Smooth muscle cell (in vitro differentiated cells): ENCODE data around the gene ALAS2. TPM values are rescaled to one million over a fixed set of nuclear protein-coding genes. Genes with fewer than 3 reads are reported as not detected.

Experiments
- DNase-seq: peaks from one replicate; lab custom pipeline; 2025; ENCODE audit not compliant: unreplicated experiment; lab: John Stamatoyannopoulos, UW
- H2AFZ ChIP-seq: fragments of 200-600 bp; sonication (generic); 2 replicates; pipeline ENCODE4 v1.6.0; 2016; ENCODE audit warnings: antibody characterized with exemption, low read depth, mild to moderate bottlenecking
- H3F3A ChIP-seq: fragments of 200-600 bp; sonication (generic); 2 replicates; pipeline ENCODE4 v1.6.0; 2017; ENCODE audit warnings: antibody characterized with exemption, low read depth
- H3K27ac ChIP-seq: fragments of 200-600 bp; sonication (generic); 2 replicates; pipeline ENCODE4 v1.5.1; 2016; ENCODE audit warnings: low read depth, mild to moderate bottlenecking
- H3K27me3 ChIP-seq: fragments of 200-600 bp; sonication (generic); 2 replicates; pipeline ENCODE4 v1.6.1; 2016; ENCODE audit warnings: low read depth, mild to moderate bottlenecking
- H3K36me3 ChIP-seq: fragments of 200-600 bp; sonication (generic); 2 replicates; pipeline ENCODE4 v1.5.1; 2016; ENCODE audit warnings: low read depth
- H3K4me1 ChIP-seq: fragments of 200-600 bp; sonication (generic); 2 replicates; pipeline ENCODE4 v1.5.1; 2016; ENCODE audit warnings: low read depth
- H3K4me2 ChIP-seq: fragments of 200-600 bp; sonication (generic); 2 replicates; pipeline ENCODE4 v1.6.0; 2016; ENCODE audit warnings: mild to moderate bottlenecking
- H3K4me3 ChIP-seq: fragments of 200-600 bp; sonication (generic); 2 replicates; pipeline ENCODE4 v1.5.1; 2016; ENCODE audit warnings: mild to moderate bottlenecking
- H3K79me2 ChIP-seq: fragments of 200-600 bp; sonication (generic); 2 replicates; pipeline ENCODE4 v1.6.0; 2016; ENCODE audit warnings: low read depth, mild to moderate bottlenecking
- H3K9ac ChIP-seq: fragments of 200-600 bp; sonication (generic); 2 replicates; pipeline ENCODE4 v1.6.0; 2016; ENCODE audit warnings: low read depth
- H3K9me3 ChIP-seq: fragments of 200-600 bp; sonication (generic); replicated peaks from 2 replicates; pipeline ENCODE4 v1.5.1; 2016; ENCODE audit warnings: low read depth
- H4K20me1 ChIP-seq: fragments of 200-600 bp; sonication (generic); 2 replicates; pipeline ENCODE4 v1.6.0; 2016; ENCODE audit warnings: low read depth
- CTCF ChIP-seq: fragments of 200-600 bp; sonication (generic); IDR thresholded peaks from 2 replicates; pipeline ENCODE4 v1.5.1; 2017; ENCODE audit warnings: borderline replicate concordance, mild to moderate bottlenecking, antibody characterized with exemption; ENCODE audit not compliant: insufficient read depth, poor library complexity, severe bottlenecking
- WGBS: methylation state at CpG from one replicate; pipeline ENCODE4 v1.1.7; 2016; ENCODE audit warnings: low lambda C conversion rate; 5-methylcytosine and 5-hydroxymethylcytosine counted together
- polyA plus RNA-seq: library from polyadenylated mRNA; unstranded; fragments of >200 nt; fragmentation: Nextera tagmentation; extraction: Ambion mirVana; gene quantifications from 2 replicates; pipeline ENCODE4 v1.2.1, GENCODE V29; 2016
- total RNA-seq: library from RNA; depleted of rRNA; stranded (reverse); fragments of >200 nt; gene quantifications from 2 replicates; pipeline ENCODE4 v1.2.3, GENCODE V29; 2014

Gene ALAS2
- total and polyA plus RNA-seq, 2 experiments from 2014 or later, result not detected

GRCh38 chrX:54980334-54980733, 50.4 kb downstream of the ALAS2 start:
- no peak for DNase-seq
- Histone ChIP-seq H3K79me2 (no peaks in the 10 kb centered on the region), H3F3A (no peaks in the 10 kb centered on the region), H3K4me1 (no peaks in the 10 kb centered on the region), H3K4me3 (no peak overlapping the region), H3K27me3 (no peaks in the 10 kb centered on the region), H4K20me1 (no peaks in the 10 kb centered on the region), H3K9me3 (no peaks in the 10 kb centered on the region), H3K9ac (no peak overlapping the region), H2AFZ (no peak overlapping the region), H3K4me2 (no peak overlapping the region), H3K27ac (no peak overlapping the region), H3K36me3 (no peaks in the 10 kb centered on the region)
- WGBS, result 71% methylated on average over 6 of the region's 6 CpGs
- no peak for TF ChIP-seq CTCF

DNA sequence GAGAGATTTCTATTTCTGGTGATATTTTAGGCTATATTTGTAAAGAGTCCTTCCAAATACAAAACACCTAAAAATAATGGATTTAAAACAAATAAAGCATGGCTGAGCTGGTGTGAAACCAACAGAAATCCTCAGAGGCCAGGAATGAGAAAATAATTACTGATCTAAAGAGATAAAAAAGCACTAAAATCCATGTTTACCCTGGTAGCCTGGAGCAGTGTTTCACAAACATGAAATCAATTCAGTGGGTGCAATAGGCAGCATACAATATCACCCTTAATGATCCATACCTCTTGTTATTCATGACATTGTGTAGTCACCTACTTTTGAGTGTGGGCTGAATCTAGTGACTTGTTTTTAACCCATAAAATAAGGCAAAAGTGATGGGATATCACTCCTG, 51.3 kb downstream of the ALAS2 start:
- Histone ChIP-seq H4K20me1 (no peaks in the 10 kb centered on the region), H3K4me1 (no peaks in the 10 kb centered on the region), H3F3A (no peaks in the 10 kb centered on the region), H3K4me3 (no peak overlapping the region), H3K9me3 (no peaks in the 10 kb centered on the region), H3K27ac (no peak overlapping the region), H3K79me2 (no peaks in the 10 kb centered on the region), H3K27me3 (no peaks in the 10 kb centered on the region), H3K36me3 (no peaks in the 10 kb centered on the region), H3K9ac (no peak overlapping the region), H3K4me2 (no peak overlapping the region), H2AFZ (no peak overlapping the region)
- TF ChIP-seq CTCF, result no peak
- DNase-seq, result no peak

GRCh38 chrX:54978448-54978847, 52.3 kb downstream of the ALAS2 start:
- Histone ChIP-seq H3K79me2 (no peaks in the 10 kb centered on the region), H3K27me3 (no peaks in the 10 kb centered on the region), H2AFZ (no peak overlapping the region), H3K27ac (no peak overlapping the region), H3K9me3 (no peaks in the 10 kb centered on the region), H3K4me3 (no peak overlapping the region), H3K36me3 (no peaks in the 10 kb centered on the region), H4K20me1 (no peaks in the 10 kb centered on the region), H3F3A (no peaks in the 10 kb centered on the region), H3K9ac (no peak overlapping the region), H3K4me1 (no peaks in the 10 kb centered on the region), H3K4me2 (no peak overlapping the region)
- no peak for TF ChIP-seq CTCF
- DNase-seq, result no peak

DNA sequence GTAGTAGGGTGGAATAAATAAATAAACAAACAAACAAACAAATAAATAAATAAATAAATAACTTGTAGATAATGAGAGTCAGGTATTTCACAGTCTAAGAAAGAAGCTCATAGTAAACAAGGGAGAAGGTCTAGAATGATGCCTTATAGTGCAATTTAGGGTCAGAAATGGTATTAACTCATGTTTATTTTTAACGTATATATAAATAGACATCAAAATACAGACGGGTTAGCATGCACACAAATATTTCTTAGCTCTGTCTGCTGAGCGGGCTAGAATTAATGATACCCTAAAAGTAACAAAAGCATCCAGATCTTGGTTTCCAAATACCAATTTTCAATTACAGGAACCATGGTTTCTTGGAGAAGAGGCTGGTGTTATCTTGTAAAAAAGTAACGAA, 53.4 kb downstream of the ALAS2 start:
- Histone ChIP-seq H2AFZ (no peak overlapping the region), H3K27me3 (no peaks in the 10 kb centered on the region), H3K27ac (no peak overlapping the region), H3K4me2 (no peak overlapping the region), H3K36me3 (no peaks in the 10 kb centered on the region), H3K4me1 (no peaks in the 10 kb centered on the region), H3K9me3 (no peaks in the 10 kb centered on the region), H3K4me3 (no peak overlapping the region), H3K79me2 (no peaks in the 10 kb centered on the region), H4K20me1 (no peaks in the 10 kb centered on the region), H3K9ac (no peak overlapping the region), H3F3A (no peaks in the 10 kb centered on the region)
- WGBS, result 76% methylated on average over 4 of the region's 4 CpGs
- no peak for DNase-seq
- no peak for TF ChIP-seq CTCF
